OCI-M1 (cell line): Measurements from ENCODE around the gene COQ8A.
"Not testable (repeated sequence)": the region's sequence is repeated elsewhere in the genome, so short reads cannot be mapped to it uniquely, and the experiment has no call there.

Experiments used
- DNase-seq: peaks from one replicate; lab custom pipeline; 2025; lab: John Stamatoyannopoulos, UW

The COQ8A gene

DNA sequence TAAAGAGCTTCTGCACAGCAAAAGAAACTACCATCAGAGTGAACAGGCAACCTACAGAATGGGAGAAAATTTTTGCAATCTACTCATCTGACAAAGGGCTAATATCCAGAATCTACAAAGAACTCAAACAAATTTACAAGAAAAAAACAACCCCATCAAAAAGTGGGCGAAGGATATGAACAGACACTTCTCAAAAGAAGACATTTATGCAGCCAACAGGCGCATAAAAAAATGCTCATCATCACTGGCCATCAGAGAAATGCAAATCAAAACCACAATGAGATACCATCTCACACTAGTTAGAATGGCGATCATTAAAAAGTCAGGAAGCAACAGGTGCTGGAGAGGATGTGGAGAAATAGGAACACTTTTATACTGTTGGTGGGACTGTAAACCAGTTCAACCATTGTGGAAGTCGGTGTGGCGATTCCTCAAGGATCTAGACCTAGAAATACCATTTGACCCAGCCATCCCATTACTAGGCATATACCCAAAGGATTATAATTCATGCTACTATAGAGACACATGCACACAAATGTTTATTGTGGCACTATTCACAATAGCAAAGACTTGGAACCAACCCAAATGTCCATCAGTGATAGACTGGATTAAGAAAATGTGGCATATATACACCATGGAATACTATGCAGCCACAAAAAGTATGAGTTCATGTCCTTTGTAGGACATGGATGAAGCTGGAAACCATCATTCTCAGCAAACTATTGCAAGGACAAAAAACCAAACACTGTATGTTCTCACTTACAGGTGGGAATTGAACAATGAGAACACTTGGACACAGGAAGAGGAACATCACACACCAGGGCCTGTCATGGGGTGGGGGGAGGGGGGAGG is 10.6 kb upstream of the COQ8A start:
- DNase-seq = not testable (repeated sequence)

DNA sequence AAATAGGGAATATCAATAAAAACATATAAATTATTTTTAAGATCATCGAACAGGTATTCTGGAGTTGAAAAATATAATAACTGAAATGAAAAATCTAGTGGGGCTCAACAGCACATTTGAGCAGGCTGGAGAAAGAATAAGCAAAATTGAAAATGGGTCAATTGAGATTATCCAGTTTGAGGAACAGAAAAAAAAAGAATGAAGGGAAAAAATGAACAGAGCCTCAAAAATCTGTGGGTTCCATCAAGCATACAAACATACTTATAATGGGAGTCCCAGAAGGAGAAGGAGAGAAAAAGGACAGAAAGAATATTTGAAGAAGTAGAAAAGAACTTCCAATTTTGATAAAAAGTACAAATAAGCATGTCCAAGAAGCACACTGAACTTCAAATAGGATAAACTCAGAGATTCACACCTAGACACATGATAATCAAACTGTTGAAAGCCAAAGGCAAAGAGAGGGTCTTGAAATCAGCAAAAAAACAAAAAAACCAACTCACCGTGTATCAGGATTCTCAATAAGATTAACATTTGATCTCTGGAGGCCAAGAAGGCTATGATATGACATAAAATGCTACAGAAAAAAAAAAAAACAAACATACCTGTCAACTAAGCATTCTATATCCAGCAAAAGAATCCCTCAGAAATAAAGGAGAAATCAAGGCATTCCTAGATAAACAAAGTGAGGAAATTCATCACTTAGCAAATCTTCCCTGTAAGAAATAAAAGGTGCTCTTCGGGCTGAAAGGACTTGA is 5.4 kb upstream of the COQ8A start:
- no peak for DNase-seq

DNA sequence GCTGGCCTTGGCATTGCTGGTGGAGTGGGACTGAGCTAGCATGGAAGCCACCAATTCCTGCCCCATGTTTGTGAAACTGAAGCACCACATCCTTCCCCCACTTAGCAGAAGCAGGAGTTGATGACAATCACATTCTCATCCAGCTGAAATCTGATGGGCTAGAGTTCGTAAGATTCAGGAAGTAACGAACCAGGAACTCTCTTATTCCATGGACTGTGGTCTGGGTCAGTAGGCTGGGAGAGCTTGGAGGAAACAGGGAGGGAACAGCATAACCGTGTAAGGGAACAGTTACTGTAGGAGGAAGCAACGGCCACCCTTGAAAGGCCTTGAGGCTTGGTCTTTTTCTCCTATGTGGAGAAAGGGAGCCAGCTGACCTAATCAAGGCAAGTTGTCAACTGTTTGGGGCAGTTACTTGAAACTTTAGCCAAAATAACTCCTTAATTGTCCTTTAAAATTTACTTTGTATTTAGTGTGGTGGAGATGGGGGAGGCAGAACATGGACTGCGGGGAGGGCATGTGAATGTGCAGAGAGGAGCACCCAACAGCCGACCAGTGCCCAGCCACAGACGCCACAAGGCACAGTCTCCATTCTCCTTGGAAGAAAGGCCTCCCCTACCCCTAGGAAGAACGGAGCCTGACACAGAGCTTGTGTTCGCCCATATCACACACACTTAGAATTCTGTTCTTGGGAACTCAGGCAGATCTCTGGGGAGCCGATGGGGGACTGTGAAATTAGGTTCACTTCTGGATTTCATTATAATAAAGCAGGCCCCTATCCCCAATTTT is 2.0 kb upstream of the COQ8A start:
- DNase-seq = peak; percentile 56

DNA sequence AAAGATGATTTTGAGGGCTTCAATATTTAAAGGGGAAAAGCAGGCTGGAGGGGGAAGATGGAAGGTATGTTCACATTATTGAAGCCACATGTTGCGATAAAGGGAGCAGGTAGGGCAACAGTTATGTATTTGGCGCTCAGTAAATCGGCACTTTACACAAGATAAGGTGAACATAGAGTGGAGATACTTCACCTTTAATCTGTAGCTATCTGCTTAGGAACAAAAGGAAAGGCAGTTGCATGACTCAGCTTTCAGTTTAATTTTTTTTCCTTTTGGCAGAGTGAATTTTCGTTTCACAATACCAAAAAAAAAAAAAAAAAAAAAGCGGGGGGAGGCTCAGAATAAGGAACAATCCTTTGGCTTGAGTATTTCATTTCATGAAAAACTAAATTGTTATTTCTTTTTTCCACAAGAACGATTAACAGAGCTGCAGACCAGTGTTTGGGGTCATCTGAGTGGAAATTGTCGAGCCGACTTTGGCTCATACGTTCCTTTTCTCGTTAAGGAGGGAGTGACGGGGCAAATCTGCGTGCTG is 1.1 kb upstream of the COQ8A start:
- DNase-seq = peak; percentile 88

DNA sequence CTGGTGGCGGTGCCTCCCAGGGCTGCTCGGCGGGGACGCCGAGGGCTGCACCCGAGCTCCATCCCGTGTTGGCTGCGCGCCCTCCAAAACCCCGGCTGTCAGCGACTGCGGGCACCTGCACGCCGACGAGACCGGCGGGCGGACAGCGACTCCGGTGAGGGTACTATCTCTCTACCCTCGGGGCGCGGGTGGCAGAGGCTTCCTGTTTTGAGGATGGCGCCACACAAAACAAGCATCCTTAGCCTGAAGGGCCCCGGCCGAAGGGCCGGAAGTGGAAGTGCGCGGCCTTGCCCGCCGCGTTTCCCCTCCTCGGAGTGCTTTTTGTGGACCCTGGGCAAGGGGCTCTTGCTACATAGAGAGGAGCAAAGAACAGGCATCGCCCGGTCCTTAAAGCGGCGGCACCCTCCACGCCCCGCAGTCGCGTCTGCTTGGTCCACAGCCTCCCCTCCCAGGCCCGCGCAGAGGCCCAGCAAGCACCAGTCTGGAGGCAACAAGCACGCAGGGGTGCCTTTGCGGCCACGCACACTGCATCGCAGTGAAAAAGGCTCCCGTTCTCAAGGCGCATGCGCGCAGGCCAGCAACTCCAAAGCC is 561 bp upstream of the COQ8A start:
- no peak for DNase-seq

DNA sequence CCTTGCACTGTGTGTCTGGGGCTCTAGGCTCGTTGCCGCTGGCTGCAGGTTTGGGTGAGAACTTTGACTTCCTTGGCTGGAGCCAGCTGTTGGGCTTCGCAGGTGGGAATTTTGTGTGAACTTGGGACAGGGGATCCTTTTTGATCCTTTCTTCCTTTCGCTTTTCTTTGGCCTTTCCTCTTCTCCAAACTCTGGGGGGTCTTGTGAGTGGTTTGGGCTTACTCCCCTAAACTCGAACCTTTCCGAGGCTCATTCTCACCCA is 643 bp downstream of the COQ8A start:
- peak; percentile 52 for DNase-seq

DNA sequence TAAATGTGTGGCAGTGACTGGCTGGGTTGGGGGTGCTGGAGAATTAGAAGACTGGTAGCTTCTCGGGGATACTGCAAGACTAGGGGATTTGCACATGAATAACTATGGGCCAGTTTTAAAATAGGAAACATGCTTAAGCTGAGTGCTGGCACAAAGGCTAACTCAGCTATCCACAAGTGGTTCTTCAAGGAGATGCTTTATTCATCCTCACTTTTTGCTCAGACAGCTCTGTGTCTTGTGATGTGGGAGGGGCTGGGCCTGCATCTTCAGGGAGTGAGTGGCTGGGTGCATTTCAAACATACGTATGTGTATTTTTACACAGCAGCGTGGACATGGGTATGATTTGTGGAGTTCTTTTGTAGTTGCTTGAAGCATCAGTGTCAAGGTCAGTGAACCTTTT is 2.3 kb downstream of the COQ8A start:
- no peak for DNase-seq

DNA sequence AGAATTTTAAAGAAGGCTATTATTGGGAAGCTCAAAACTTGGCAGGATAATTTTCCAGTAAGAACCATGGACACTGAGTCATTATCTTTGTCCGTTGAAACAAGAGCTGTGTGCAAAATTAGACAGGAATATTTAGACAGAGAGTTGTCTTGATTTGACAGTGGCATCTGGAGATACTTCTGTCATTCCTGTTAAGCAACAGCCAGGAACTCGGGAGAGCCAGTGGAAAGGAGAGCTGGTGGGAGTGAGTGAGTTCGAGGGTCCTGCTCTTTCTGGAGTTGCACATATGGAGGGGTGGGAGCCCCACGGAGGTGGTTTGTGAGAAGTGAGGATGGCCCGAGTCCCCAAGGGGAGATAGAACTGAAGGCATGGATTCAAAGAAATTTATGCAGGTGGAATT is 3.1 kb downstream of the COQ8A start:
- no peak for DNase-seq

DNA sequence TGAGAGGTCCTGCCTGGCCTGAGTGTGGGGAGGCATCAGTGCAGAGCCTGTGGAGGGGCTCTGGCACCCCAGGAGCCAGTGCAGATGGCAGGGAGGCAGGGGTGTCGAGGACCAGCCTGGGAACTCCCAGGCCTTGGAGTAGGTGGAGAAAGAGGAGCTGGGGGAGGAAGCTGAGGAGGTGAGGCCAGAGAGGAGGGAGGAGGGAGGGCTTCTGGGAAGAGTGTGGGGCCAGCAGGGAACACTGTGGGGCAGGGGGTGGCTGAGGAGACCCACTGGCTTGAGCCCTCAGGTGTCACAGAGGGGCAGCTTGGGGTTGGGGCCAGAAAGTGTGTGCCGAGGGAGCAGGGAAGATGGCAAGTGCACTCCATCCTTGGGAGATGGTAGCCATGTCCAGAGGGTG is 3.8 kb downstream of the COQ8A start:
- DNase-seq = no peak

DNA sequence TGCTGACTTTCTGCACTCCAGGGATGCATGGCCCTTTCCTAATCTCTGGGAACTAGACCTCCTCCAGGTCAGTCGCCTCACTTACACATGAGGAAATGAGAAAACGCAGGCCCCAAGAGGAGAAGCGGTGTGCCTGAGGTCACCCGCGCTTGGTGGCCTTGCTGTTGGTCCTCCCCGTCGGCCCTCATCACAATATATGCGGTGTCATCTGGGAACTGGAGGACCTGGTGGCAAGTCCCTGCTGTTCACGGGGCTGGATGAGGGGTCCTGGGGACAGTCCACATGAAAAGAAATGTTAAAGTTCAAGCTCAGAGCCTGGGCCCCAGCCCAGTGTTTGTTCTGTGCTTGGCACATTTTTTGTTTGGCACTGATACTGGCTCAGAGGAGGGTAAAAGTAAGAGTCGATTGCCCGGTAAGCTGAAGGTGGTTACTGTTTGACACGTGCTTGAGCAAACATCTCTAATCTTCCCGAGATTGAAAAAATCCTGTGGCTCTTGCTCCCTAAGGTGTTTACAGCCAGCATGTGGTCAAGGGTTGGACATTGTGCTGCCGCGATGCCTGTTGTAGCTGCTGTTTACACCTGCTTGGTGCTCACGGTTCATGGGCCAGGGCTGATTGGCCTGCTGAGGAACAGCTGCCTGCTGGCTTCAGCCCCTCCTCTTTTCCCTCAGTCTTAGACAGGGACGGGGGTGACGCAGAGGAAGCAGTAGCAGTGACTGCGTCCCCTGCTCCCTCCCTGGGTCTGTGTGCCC is 5.2 kb downstream of the COQ8A start:
- DNase-seq = no peak

DNA sequence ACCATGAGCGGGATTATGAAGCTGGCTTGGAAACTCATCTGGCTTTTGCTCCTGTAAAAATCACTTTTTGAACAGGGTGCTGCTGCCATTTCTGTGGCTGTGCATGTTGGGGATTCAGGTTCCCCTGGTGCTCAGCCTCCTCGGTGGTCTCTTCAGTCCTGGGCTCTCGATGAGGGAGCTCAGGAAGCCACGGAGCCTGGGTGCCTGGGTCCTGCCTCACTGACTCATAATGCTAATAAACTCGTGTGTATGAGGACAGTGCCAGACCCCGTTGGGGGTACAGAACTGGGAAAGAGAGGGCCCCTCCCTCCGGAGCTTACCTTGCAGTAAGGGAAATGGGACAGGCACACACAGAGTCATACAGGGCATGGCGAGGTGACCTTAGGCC is 5.8 kb downstream of the COQ8A start:
- no peak for DNase-seq

DNA sequence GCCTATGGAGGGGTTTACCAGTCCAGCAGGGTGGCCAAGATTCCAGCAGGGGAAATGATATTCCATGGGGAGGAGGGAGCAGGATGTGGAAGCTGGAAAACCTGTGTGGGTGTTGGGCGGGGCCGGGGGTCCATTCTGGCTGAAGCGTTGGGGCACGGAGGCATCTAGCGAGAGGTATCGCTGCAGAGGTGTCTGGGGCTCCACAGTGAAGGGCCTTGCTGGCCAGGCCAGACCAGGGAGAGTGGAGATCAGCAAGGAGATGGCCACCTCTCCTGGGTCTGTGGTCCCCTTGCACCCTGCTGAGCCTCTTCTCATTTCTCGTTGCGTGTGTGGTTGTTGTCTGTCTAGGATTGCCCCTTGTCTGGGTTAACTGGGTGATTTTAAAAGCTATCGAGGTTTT is 6.2 kb downstream of the COQ8A start:
- DNase-seq = no peak

DNA sequence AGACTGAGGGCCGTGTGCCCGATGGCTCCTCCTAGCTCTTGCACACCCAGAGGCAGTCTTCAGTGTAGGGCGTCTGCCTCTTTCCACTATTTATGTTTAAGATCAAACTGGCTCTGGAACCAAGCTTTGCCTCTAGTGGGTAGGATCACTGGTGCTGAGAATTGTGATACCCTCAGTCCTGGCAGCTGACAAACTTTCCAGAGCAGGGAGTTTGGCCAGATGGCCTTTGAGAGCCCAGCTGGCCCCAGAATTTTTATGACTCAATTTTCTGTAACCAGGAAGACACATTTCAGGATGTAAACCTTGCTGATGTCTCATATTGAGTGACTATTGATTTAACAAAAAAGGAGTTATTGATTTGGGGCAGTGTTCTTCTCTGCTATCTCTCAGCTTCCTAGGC is 6.7 kb downstream of the COQ8A start:
- no peak for DNase-seq

DNA sequence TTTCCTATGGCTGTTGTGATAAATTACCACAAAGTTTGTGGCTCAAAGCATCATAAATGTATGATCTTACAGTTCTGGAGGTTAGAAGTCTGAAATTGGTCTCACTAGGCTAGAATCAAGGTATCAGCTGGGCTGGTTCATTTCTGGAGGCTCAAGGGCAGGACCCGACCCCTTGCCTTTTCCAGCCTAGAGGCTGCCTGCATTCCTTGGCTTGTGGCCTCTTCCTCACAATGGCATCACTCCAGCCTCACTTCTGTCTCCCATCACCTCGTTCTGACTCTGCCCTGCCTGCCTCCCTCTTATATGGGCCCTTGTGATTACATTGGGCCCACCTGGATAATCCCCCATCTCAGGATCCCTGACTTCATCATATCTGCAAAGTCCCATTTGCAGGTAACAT is 8.0 kb downstream of the COQ8A start:
- DNase-seq = no peak

DNA sequence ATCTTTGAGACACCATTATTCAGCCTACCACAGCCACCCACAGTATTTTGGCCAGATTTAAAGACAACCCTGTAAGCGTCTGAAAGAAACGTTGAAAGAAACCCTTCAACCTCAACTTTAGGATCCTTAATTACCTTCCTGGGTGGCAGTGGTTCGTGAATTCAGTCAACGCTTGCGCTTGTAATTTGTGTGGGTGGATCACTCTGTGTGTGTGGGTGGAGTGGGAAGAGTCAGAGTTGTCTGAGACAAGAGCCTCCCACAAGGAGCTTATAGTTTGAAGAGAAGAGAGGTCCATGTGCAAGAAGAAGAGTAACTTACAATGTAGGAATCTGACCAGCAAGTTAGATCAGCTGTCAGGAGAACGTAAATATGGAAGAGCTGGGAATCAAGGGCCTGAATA is 8.4 kb downstream of the COQ8A start:
- DNase-seq = no peak

DNA sequence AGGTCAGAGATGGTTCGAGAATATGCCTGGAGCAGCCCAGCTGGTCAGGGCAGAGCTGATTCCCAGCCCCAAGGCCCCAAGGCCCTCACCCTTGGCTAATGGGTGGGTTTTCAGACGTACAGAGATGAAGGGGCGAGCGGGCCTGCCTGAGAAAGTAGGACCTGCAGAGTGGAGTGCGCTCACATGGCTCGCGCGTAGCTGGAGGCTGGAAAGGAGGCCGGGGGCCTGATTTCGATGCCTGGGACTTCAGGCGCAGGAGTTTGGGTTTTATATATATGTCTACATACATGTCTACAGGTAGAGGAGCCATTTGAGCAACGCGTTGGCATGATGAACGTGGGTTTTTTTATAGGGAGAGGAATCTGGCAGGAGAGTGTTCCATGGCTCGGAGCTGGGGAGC is 8.9 kb downstream of the COQ8A start:
- DNase-seq = no peak

DNA sequence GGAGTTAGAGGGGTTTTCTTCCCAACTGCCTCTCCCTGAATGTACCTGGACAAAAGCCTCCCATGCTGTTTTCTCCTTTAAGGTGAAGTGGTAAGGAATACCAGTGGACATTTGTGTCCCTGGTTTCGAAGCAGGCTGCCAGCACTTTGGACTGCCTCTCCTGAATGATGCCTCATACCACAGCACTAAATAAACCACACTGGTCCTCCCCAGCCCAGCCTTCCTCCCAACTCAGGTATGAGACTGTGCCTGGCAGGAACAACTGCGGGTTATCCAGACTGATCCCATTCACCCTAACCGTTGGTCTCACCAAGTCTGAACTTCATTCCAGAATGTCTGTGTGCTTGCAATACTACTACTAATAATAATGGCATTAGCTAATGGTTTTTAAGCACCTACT is 9.3 kb downstream of the COQ8A start:
- no peak for DNase-seq

DNA sequence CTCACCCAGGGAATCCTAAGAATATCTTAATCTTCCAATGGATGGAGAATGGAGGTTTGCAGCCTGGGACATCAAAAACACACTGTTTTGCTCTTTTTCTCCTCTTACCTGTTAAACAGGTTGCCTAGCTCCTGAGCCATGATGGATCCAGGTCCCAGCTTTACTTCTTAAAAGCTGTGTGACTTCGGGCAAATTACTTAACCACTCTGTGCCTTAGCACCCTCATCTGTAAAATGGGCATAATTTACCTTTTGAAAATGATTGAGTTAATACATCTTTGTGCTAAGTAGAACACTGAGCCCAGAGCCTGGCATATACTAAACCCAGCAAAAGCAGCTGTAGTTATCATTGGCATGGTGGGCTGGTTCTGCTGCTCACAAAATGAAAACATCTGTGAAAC is 10.2 kb downstream of the COQ8A start:
- DNase-seq = no peak

DNA sequence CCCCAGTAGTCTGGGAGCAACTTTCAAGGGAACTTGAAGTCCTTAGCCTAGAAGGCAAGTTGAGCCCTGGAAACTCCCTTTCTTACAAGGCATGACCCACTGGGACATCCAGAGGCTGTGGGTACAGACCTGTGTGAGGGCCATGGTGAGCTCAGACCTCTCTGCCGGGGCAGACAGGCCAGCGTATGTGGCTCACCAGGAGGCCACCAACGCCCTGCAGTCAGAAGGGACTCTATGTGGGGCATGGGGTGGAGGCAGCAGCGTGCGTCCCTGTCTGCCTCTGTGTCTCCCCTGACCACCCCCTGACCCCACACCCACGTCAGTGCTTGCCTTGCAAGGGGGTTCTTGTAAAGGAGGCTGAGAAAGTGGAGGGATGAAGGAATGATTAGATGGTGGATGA is 10.8 kb downstream of the COQ8A start:
- no peak for DNase-seq

DNA sequence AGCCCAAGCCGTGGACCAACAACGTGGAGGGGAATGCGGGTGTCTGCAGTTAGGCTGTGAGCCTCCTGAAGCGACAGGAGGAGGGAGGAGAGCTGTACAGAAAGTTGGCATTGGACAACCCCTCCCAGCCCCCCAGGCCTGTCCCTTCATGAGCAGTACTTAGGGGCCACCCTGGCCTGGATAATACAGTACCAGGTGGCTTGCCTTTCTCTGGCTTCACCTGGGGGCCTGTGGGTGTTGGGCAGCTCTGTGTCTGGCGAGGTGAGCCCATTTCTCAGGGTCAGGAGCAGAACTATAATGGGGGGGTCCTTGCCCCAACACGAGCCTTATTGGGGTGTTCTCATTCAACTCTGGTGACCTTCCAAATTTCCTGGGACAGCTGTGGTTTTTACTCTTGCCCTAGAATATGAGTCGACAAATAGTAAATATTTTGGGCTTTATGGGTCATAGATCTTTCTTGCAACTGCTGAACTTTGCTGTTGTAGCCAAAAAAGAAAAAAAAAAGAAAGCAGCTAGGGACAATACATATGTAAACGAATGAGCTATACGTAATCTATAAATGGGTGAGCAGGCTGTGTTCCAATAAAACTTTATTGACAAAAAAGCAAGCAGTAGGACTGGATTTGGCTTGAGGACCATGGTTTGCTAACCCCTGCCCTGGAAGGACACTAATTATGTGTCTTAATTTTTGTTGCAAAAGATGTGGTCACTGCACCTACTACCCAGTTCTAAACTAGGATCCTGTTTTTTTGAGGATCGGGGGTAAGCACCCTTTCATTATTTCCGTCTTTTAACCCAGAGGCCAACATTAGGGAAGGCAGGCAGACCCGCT is 11.4 kb downstream of the COQ8A start:
- DNase-seq = no peak

DNA sequence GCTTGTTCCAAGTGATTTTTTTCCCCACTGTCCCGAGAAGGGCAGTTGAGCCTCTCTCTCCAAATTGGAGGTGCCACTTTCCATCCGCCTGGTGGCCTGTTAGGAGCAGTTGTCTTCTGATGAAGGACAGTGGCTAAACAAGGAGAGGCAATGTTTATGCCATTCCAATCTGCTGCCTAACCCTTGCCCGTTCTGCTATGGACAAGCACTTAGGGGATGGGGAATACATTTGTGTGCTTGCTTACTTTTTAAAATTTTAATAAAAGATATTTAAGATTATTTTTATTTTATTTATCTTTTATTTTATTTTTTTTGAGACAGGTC is 12.0 kb downstream of the COQ8A start:
- DNase-seq = no peak
